Renal pelvis (tissue), 4 donors: ENCODE measurements around the gene OR1J1. TPM values are rescaled to one million over a fixed set of nuclear protein-coding genes. Genes with fewer than 3 reads are reported as not detected.

Experiments
- DNase-seq: peaks from one replicate; pipeline ENCODE4 v3.0.0-alpha.2; 2013
- polyA plus RNA-seq, 3 donors: library from polyadenylated mRNA; unstranded; fragments of 120-200 nt; gene quantifications; one replicate each; pipeline ENCODE4 v1.2.1, GENCODE V29; 2013; ENCODE audit not compliant: insufficient read length in 3 of 3

Gene OR1J1
- polyA plus RNA-seq, 3 donors: not detected

GRCh38 chr9:122446819-122447484, 30.8 kb downstream of the OR1J1 start:
- no peak for DNase-seq

- DNase-seq: no peak
Observed at GRCh38 chr9:122445155-122445749, 32.5 kb downstream of the OR1J1 start.

- no peak for DNase-seq
Observed at GRCh38 chr9:122444041-122444733, 33.5 kb downstream of the OR1J1 start.

- DNase-seq: no peak
Observed at GRCh38 chr9:122442568-122442967, 35.2 kb downstream of the OR1J1 start.

Other genes with a start within 250 kb of the OR1J1 start
- 1 to 10 TPM; 3.7 to 4.8 (median 4.5) TPM for gene LHX6, start 249.0 kb downstream of the OR1J1 start, polyA plus RNA-seq
- 10 to 100 TPM; 31.9 to 33.4 (median 33.3) TPM for gene RBM18, start 213.1 kb downstream of the OR1J1 start, polyA plus RNA-seq
- 10 to 100 TPM; 38.4 to 53.4 (median 46.6) TPM for gene MRRF, start 213.0 kb downstream of the OR1J1 start, polyA plus RNA-seq
- gene PTGS1, start 106.9 kb downstream of the OR1J1 start, polyA plus RNA-seq: 1 to 10 TPM; 3.9 to 5.3 (median 4.4) TPM
- gene OR1J2, start 32.9 kb upstream of the OR1J1 start, polyA plus RNA-seq: not detected
- not detected for gene OR1J4, start 41.2 kb upstream of the OR1J1 start, polyA plus RNA-seq
- not detected for gene OR1N1, start 49.4 kb upstream of the OR1J1 start, polyA plus RNA-seq
- not detected for gene OR1N2, start 75.2 kb upstream of the OR1J1 start, polyA plus RNA-seq
- under 1 TPM; 0.14 to 0.26 (median 0.25) TPM for gene OR1L8, start 105.5 kb upstream of the OR1J1 start, polyA plus RNA-seq
- not detected for gene OR1Q1, start 136.8 kb upstream of the OR1J1 start, polyA plus RNA-seq
- gene OR1B1, start 179.7 kb upstream of the OR1J1 start, polyA plus RNA-seq: not detected
- not detected for gene OR1L1, start 183.8 kb upstream of the OR1J1 start, polyA plus RNA-seq
- not detected for gene OR1L3, start 197.2 kb upstream of the OR1J1 start, polyA plus RNA-seq
- gene OR1L4, start 246.1 kb upstream of the OR1J1 start, polyA plus RNA-seq: not detected